SKM-1 (cell line): ENCODE measurements around the gene JAZF1.

Experiments
- DNase-seq: peaks from one replicate; lab custom pipeline; 2025; ENCODE audit not compliant: unreplicated experiment; lab: John Stamatoyannopoulos, UW

Gene JAZF1

GRCh38 chr7:28078036-28078901 is 102.3 kb downstream of the JAZF1 start:
- DNase-seq = peak; percentile 38

GRCh38 chr7:28077616-28078015 is 103.0 kb downstream of the JAZF1 start:
- DNase-seq = no peak

- no peak for DNase-seq
These were observed 104.0 kb downstream of the JAZF1 start for GRCh38 chr7:28076423-28077200.

- no peak for DNase-seq
These were observed 104.8 kb downstream of the JAZF1 start for GRCh38 chr7:28075674-28076358.

GRCh38 chr7:28072876-28073514 is 107.6 kb downstream of the JAZF1 start:
- no peak for DNase-seq

- DNase-seq = no peak
These were observed 109.0 kb downstream of the JAZF1 start for GRCh38 chr7:28071570-28071969.

- DNase-seq = no peak
These were observed 110.1 kb downstream of the JAZF1 start for GRCh38 chr7:28070297-28071055.

DNA sequence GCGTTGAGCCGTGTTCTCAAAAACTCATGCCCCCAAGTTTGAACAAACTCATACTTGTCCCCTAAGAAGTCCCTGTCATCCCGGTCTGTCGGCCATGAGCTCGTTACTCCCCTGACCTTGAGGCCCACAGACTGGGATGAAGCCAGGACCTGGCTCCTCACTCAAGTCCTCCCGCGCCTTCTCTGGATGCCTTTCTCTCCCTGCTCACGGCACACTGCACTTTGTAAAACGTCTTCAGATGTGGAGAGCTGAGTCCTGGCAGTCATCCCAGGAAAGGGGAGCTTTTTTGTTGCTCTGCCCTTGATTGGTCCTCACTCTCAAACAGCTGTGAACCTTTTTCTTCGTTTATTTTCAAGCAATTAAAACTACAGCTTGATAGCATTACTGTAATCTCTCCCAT is 110.8 kb downstream of the JAZF1 start:
- DNase-seq = no peak

GRCh38 chr7:28069388-28069787 is 111.2 kb downstream of the JAZF1 start:
- no peak for DNase-seq

DNA sequence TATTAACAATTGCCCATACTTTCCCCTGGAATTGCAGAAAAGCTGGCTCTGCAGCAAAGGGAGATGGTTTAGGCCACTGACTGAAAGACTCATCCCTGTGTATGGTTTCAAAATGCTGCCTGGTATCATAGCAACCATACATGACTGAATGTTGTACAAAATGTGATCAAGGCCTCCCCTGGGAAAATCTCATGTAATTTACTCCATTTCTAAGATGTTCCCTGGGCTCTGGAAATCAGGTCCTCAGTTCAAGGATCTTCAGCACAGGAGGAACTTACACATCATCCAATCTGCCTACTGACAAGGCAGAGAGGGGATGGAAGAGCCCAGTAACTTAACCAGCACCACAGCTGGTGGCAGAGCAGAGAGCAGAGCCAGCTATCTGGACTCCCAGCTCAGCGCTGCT is 111.8 kb downstream of the JAZF1 start:
- DNase-seq = no peak

DNA sequence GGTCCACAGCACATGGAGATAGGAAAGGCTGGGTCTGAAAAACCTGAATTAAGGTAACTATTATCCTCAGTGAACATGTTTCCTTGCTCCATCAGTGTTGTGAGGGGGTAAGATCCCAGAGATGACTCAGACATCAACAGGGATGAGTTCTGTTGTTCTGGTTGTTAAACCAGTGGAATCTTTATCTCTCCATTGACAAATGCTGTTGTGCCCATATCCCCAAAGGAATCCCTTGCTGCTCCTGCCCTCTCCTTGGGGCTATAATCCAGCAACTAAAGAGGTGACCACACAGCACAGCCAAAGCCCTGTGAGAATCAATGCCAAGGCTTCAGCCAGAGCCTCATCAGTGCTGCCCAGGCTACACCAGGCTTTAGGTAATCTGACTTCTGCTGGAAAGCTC is 113.4 kb downstream of the JAZF1 start:
- no peak for DNase-seq

GRCh38 chr7:28065721-28066285 is 114.8 kb downstream of the JAZF1 start:
- no peak for DNase-seq

GRCh38 chr7:28065308-28065707 is 115.3 kb downstream of the JAZF1 start:
- peak; percentile 20 for DNase-seq

GRCh38 chr7:28064437-28064836 is 116.2 kb downstream of the JAZF1 start:
- DNase-seq = no peak

GRCh38 chr7:28062197-28062991 is 118.2 kb downstream of the JAZF1 start:
- DNase-seq = peak; percentile 78

- DNase-seq = no peak
These were observed 118.8 kb downstream of the JAZF1 start for GRCh38 chr7:28061824-28062196.

- no peak for DNase-seq
These were observed 120.1 kb downstream of the JAZF1 start for GRCh38 chr7:28060371-28060950.

DNA sequence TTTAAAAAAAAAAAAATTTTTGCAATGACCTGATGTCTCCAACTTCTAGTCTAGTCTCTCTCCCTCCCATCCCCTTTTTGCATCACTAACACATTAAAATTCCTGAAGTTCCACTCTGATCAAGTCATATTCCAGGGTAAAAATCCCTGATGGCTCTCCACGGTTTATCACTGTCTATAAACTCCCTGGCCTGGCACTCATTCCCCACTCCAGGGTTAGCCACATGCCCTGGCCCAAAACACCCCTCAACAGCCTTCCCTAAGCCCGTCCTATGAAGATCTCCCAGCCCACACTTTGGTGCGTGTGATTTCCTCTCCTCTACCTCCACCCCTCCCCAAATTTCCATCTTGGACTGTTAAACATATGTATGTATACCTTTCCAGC is 125.4 kb downstream of the JAZF1 start:
- DNase-seq = no peak
